SK-N-SH (cell line): ENCODE results near the gene RAB6A. TPM values are rescaled to one million over a fixed set of nuclear protein-coding genes. Genes with fewer than 3 reads are reported as not detected.

Source experiments
- CTCF ChIA-PET: fragments of 300-600, 350-600 bp; formaldehyde crosslinking; extraction: SDS; loops from one replicate; lab custom pipeline; 2021; lab: Yijun Ruan, JAX
- POLR2A ChIA-PET: fragments of 350-600 bp; sonication (Branson Sonifier 250); formaldehyde crosslinking; extraction: SDS; loops from one replicate; lab custom pipeline; 2020; ENCODE audit warnings: antibody characterized with exemption, inconsistent platforms; lab: Yijun Ruan, JAX
- DNase-seq: peaks from one replicate; pipeline ENCODE4 v3.0.0; 2012
- H2AFZ ChIP-seq: fragments of 200-600 bp; sonication (generic); 2 replicates; pipeline ENCODE4 v1.8.1; 2016; ENCODE audit warnings: antibody characterized with exemption, mild to moderate bottlenecking, low read depth
- H3F3A ChIP-seq: fragments of 200-600 bp; sonication (generic); replicated peaks from 2 replicates; pipeline ENCODE3; 2016; ENCODE audit warnings: antibody characterized with exemption, mild to moderate bottlenecking; ENCODE audit not compliant: insufficient read depth
- H3K27ac ChIP-seq, 2 experiments: fragments of 200-500 bp in 1 of 2; fragments of 200-600 bp in 1 of 2; sonication (Bioruptor generic) in 1 of 2; sonication (generic), shearing (Covaris generic) in 1 of 2; 2 replicates each; pipeline versions ENCODE4 v1.5.1 to v1.6.1; 2014 to 2016; ENCODE audit warnings: low read depth in 2 of 2, inconsistent platforms in 1 of 2, low read length in 1 of 2, mild to moderate bottlenecking in 1 of 2, mixed read lengths in 1 of 2
- H3K27me3 ChIP-seq: fragments of 200-600 bp; sonication (generic), shearing (Covaris generic); 2 replicates; pipeline ENCODE4 v1.6.1; 2016; ENCODE audit warnings: mixed run types; ENCODE audit not compliant: insufficient read depth
- H3K36me3 ChIP-seq, 2 experiments: fragments of 200-500 bp in 1 of 2; fragments of 200-600 bp in 1 of 2; sonication (Bioruptor generic) in 1 of 2; sonication (generic) in 1 of 2; replicated peaks in 1 of 2; 2 replicates each; pipeline versions ENCODE3 to v1.5.1; 2014 to 2016; ENCODE audit warnings: low read length in 1 of 2, mild to moderate bottlenecking in 1 of 2; ENCODE audit not compliant: insufficient read depth in 2 of 2, control insufficient read depth in 1 of 2
- H3K4me1 ChIP-seq, 2 experiments: fragments of 200-500 bp in 1 of 2; fragments of 200-600 bp in 1 of 2; sonication (Bioruptor generic) in 1 of 2; sonication (generic), shearing (Covaris generic) in 1 of 2; 2 replicates each; pipeline versions ENCODE4 v1.5.1 to v1.6.1; 2014 to 2016; ENCODE audit warnings: low read depth in 1 of 2, low read length in 1 of 2, mixed run types in 1 of 2; ENCODE audit not compliant: insufficient read depth in 2 of 2, control insufficient read depth in 1 of 2
- H3K4me2 ChIP-seq: fragments of 200-600 bp; sonication (generic), shearing (Covaris generic); 2 replicates; pipeline ENCODE4 v1.6.1; 2017; ENCODE audit warnings: mixed run types
- H3K4me3 ChIP-seq, 2 experiments: fragments of 200-500 bp in 1 of 2; fragments of 200-600 bp in 1 of 2; sonication (Bioruptor generic) in 1 of 2; sonication (generic), shearing (Covaris generic) in 1 of 2; 2 replicates each; pipeline versions ENCODE4 v1.5.1 to v1.8.1; 2014 to 2016; ENCODE audit warnings: low read depth in 2 of 2, inconsistent platforms in 1 of 2, low read length in 1 of 2, mild to moderate bottlenecking in 1 of 2, mixed read lengths in 1 of 2, moderate library complexity in 1 of 2
- H3K79me2 ChIP-seq: fragments of 200-600 bp; sonication (generic); 2 replicates; pipeline ENCODE4 v1.8.1; 2017; ENCODE audit warnings: mild to moderate bottlenecking; ENCODE audit not compliant: insufficient read depth
- H3K9ac ChIP-seq: fragments of 200-600 bp; sonication (generic); 2 replicates; pipeline ENCODE4 v1.6.1; 2017; ENCODE audit warnings: mixed run types
- H3K9me2 ChIP-seq: fragments of 200-600 bp; sonication (generic); 2 replicates; pipeline ENCODE4 v1.6.1; 2017; ENCODE audit warnings: mixed run types
- H3K9me3 ChIP-seq: fragments of 200-600 bp; sonication (generic); 2 replicates; pipeline ENCODE4 v1.6.1; 2017; ENCODE audit warnings: mixed run types, mild to moderate bottlenecking, moderate library complexity
- H4K20me1 ChIP-seq: fragments of 200-600 bp; sonication (generic); 2 replicates; pipeline ENCODE4 v1.6.1; 2017; ENCODE audit warnings: mild to moderate bottlenecking, mixed run types; ENCODE audit not compliant: insufficient read depth
- ELF1 ChIP-seq: IDR thresholded peaks from 2 replicates; pipeline ENCODE4 v1.4.0; 2012
- EP300 ChIP-seq, 2 experiments: IDR thresholded peaks; 2 replicates each; pipeline versions ENCODE4 v1.4.0 to v1.6.1; 2012; ENCODE audit warnings: borderline replicate concordance in 1 of 2, low read depth in 1 of 2, low read length in 1 of 2
- FOSL2 ChIP-seq: IDR thresholded peaks from 2 replicates; pipeline ENCODE4 v1.4.0; 2012; ENCODE audit warnings: low read depth, mild to moderate bottlenecking, moderate library complexity, borderline replicate concordance
- FOXJ3 ChIP-seq: sonication (generic); formaldehyde crosslinking; IDR thresholded peaks from 2 replicates; pipeline ENCODE4 v1.5.1; 2020; ENCODE audit warnings: mild to moderate bottlenecking, missing genetic modification reagents
- FOXM1 ChIP-seq: IDR thresholded peaks from 2 replicates; pipeline ENCODE4 v1.4.0; 2012; ENCODE audit warnings: low read depth, mild to moderate bottlenecking
- GABPA ChIP-seq: IDR thresholded peaks from 2 replicates; pipeline ENCODE4 v1.4.0; 2012; ENCODE audit warnings: low read depth, mild to moderate bottlenecking
- JUND ChIP-seq: IDR thresholded peaks from 2 replicates; pipeline ENCODE4 v1.4.0; 2012
- MEF2A ChIP-seq: IDR thresholded peaks from 2 replicates; pipeline ENCODE4 v1.4.0; 2012; ENCODE audit warnings: low read depth, borderline replicate concordance
- POLR2AphosphoS5 ChIP-seq: IDR thresholded peaks from 2 replicates; pipeline ENCODE4 v1.6.1; 2012; ENCODE audit warnings: low read depth, low read length
- RAD21 ChIP-seq: IDR thresholded peaks from 2 replicates; pipeline ENCODE4 v1.6.1; 2012; ENCODE audit warnings: mild to moderate bottlenecking, low read length
- RFX5 ChIP-seq: IDR thresholded peaks from 2 replicates; pipeline ENCODE4 v1.6.1; 2012; ENCODE audit warnings: mild to moderate bottlenecking, improper control_type of control experiment, low read length
- RXRA ChIP-seq: IDR thresholded peaks from 2 replicates; pipeline ENCODE4 v1.4.0; 2012; ENCODE audit warnings: low read depth, mild to moderate bottlenecking, borderline replicate concordance
- TCF12 ChIP-seq: IDR thresholded peaks from 2 replicates; pipeline ENCODE4 v1.4.0; 2012
- TEAD4 ChIP-seq: IDR thresholded peaks from 2 replicates; pipeline ENCODE4 v1.4.0; 2012; ENCODE audit warnings: mild to moderate bottlenecking, borderline replicate concordance; ENCODE audit not compliant: insufficient read depth
- YY1 ChIP-seq: IDR thresholded peaks from 2 replicates; pipeline ENCODE4 v1.4.0; 2012; ENCODE audit warnings: low read depth, mild to moderate bottlenecking
- WGBS: methylation state at CpG from one replicate; pipeline ENCODE4 v1.1.6; 2017; ENCODE audit warnings: low lambda C conversion rate; 5-methylcytosine and 5-hydroxymethylcytosine counted together
- polyA plus RNA-seq, 3 experiments: library from polyadenylated mRNA; depleted of rRNA; stranded (reverse); fragments of >200 nt; gene quantifications; 2 replicates each; pipeline ENCODE4 v1.2.3, GENCODE V29; 2012
- TF ChIP-seq, protein P1 (sequence below): IDR thresholded peaks from 2 replicates; pipeline ENCODE4 v1.6.1; 2012; ENCODE audit warnings: mild to moderate bottlenecking, low read depth, low read length, moderate library complexity
- TF ChIP-seq, protein P2 (sequence below): fragments of 150-350 bp; IDR thresholded peaks from 2 replicates; pipeline ENCODE4 v1.6.1; 2017; ENCODE audit warnings: antibody characterized with exemption, low read length, low read depth, borderline replicate concordance

RAB6A gene
- polyA plus RNA-seq, 1 of the 3 experiments (the other 2 are of a cell fraction): 39.1 TPM

DNA sequence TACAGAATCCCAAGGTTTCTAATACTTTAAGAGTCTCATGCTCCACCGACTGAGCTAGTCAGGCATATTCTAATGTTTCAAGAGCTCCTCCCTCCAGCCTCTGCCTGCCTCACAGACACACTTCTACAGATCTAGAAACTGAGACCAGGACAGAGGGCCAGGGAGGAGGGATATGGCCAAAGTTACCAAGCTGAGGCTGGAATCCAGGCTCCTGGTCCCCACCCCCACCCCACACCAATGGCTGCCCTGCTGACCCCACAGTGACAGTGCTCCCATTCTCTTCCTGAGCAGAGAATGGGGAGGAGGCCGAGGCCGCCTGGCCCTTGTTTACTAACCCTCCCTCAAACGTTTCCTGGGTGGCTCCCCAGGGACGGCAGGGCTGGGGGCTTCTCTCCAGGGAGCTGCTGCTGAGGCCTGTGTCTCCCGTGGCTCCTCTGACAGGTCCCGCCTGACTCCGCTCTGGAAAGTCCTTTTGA is 112.3 kb downstream of the RAB6A start:
- TF ChIP-seq FOXM1: no peak
- TF ChIP-seq, all 33 proteins: peak for 0
- Histone ChIP-seq H3K79me2 (no peaks in the 10 kb centered on the region), H3K4me2 (no peak overlapping the region), H3K4me3 (no peak overlapping the region), H3K27me3 (no peaks in the 10 kb centered on the region), H2AFZ (peak overlapping the region; percentile 2; the same call in 1 of the 2 replicates), H3K9ac (no peak overlapping the region), H3F3A (no peaks in the 10 kb centered on the region), H3K9me2 (no peaks in the 10 kb centered on the region), H3K27ac (no peak overlapping the region), H3K9me3 (no peaks in the 10 kb centered on the region), H3K36me3 (no peaks in the 10 kb centered on the region), H4K20me1 (no peaks in the 10 kb centered on the region), H3K4me1 (peaks cover 0 to 7% of the 10 kb centered on the region in 2 experiments; a peak in 1 of 4 replicates)
- 80% methylated on average over 6 of the region's 8 CpGs for WGBS
- no peak for DNase-seq
- CTCF ChIA-PET: interaction anchor here (1.2 to 5.4 kb wide), 6 partner anchors 12 to 342 kb away, joined by 3 to 45 read pairs (median 5); no protein-coding TSS in a partner anchor
- POLR2A ChIA-PET: no interaction called here

DNA sequence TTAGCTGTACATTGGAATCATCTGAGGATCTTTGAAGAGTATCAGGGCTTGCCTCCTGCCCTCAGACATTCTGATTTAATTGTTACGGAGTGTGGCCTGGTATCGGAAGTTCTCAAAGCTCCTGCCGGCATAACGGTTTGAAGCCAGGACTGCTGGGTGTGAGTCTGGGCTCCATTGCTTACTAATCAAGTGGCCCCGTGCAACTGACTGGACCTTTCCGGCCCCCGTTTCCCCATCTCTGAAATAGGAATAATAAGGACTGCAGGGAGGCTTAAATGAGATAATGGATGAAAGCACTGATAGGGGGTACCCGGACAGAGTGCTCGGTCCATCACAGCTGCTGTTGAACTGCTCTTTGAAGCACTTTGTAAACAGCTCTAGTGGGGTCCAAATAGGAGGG is 112.8 kb downstream of the RAB6A start:
- TF ChIP-seq TCF12: no peak
- TF ChIP-seq RAD21: no peak
- TF ChIP-seq POLR2AphosphoS5: no peak
- no peak for TF ChIP-seq ELF1
- TF ChIP-seq, protein P1, sequence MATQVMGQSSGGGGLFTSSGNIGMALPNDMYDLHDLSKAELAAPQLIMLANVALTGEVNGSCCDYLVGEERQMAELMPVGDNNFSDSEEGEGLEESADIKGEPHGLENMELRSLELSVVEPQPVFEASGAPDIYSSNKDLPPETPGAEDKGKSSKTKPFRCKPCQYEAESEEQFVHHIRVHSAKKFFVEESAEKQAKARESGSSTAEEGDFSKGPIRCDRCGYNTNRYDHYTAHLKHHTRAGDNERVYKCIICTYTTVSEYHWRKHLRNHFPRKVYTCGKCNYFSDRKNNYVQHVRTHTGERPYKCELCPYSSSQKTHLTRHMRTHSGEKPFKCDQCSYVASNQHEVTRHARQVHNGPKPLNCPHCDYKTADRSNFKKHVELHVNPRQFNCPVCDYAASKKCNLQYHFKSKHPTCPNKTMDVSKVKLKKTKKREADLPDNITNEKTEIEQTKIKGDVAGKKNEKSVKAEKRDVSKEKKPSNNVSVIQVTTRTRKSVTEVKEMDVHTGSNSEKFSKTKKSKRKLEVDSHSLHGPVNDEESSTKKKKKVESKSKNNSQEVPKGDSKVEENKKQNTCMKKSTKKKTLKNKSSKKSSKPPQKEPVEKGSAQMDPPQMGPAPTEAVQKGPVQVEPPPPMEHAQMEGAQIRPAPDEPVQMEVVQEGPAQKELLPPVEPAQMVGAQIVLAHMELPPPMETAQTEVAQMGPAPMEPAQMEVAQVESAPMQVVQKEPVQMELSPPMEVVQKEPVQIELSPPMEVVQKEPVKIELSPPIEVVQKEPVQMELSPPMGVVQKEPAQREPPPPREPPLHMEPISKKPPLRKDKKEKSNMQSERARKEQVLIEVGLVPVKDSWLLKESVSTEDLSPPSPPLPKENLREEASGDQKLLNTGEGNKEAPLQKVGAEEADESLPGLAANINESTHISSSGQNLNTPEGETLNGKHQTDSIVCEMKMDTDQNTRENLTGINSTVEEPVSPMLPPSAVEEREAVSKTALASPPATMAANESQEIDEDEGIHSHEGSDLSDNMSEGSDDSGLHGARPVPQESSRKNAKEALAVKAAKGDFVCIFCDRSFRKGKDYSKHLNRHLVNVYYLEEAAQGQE: no peak
- TF ChIP-seq RFX5: no peak
- no peak for TF ChIP-seq MEF2A
- TF ChIP-seq FOXM1: no peak
- TF ChIP-seq RXRA: no peak
- no peak for TF ChIP-seq EP300 (IDR thresholded peaks at IDR 0.05; ENCODE audit: borderline replicate concordance in 1 of 2, low read depth in 1 of 2, low read length in 1 of 2)
- no peak for TF ChIP-seq FOSL2
- no peak for TF ChIP-seq TEAD4
- TF ChIP-seq, protein P2, sequence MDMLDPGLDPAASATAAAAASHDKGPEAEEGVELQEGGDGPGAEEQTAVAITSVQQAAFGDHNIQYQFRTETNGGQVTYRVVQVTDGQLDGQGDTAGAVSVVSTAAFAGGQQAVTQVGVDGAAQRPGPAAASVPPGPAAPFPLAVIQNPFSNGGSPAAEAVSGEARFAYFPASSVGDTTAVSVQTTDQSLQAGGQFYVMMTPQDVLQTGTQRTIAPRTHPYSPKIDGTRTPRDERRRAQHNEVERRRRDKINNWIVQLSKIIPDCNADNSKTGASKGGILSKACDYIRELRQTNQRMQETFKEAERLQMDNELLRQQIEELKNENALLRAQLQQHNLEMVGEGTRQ: no peak
- no peak for TF ChIP-seq FOXJ3 (CRISPR knock-in tag)
- no peak for TF ChIP-seq YY1
- TF ChIP-seq JUND: no peak
- no peak for TF ChIP-seq GABPA
- TF ChIP-seq, all 33 proteins: peak for 0
- H3F3A ChIP-seq: no peaks in the 10 kb centered on the region
- WGBS: 91% methylated on average over 9 of the region's 9 CpGs
- no peaks in the 10 kb centered on the region for H3K9me2 ChIP-seq
- H3K79me2 ChIP-seq: no peaks in the 10 kb centered on the region
- ChIA-PET POLR2A (no interaction called here), CTCF (interaction anchor here (1.3 to 5.4 kb wide), 5 partner anchors 13 to 341 kb away, joined by 3 to 45 read pairs (median 5); no protein-coding TSS in a partner anchor)
- no peak overlapping the region for H3K4me2 ChIP-seq
- peaks cover 0 to 7% of the 10 kb centered on the region in 2 experiments; a peak in 1 of 4 replicates for H3K4me1 ChIP-seq
- H3K4me3 ChIP-seq: no peak overlapping the region
- H3K27me3 ChIP-seq: no peaks in the 10 kb centered on the region
- no peak for DNase-seq
- H3K9me3 ChIP-seq: no peaks in the 10 kb centered on the region
- H3K9ac ChIP-seq: no peak overlapping the region
- H3K27ac ChIP-seq: no peak overlapping the region
- H2AFZ ChIP-seq: peak overlapping the region; percentile 2; the same call in 1 of the 2 replicates
- H4K20me1 ChIP-seq: no peaks in the 10 kb centered on the region
- no peaks in the 10 kb centered on the region for H3K36me3 ChIP-seq
